Peyer's patch (tissue), 4 donors: ENCODE data around the gene ALAS1. TPM values are rescaled to one million over a fixed set of nuclear protein-coding genes. Genes with fewer than 3 reads are reported as not detected.
"Not testable (repeated sequence)": the region's sequence is repeated elsewhere in the genome, so short reads cannot be mapped to it uniquely, and the experiment has no call there.

ENCODE experiments used
- DNase-seq, 3 donors: peaks; one replicate each; pipeline ENCODE4 v3.0.0-alpha.2; 2017 to 2019
- H3K27ac ChIP-seq, 4 donors: fragments of 200-600 bp; sonication (generic); one replicate each; pipeline ENCODE4 v1.5.1; 2016 to 2019
- H3K27me3 ChIP-seq, 2 donors: fragments of 200-600 bp; sonication (generic); one replicate each; pipeline ENCODE4 v1.5.1; 2019
- H3K36me3 ChIP-seq, 3 donors: fragments of 200-600 bp; sonication (generic); one replicate each; pipeline ENCODE4 v1.5.1; 2016 to 2019
- H3K4me1 ChIP-seq, 4 donors: fragments of 200-600 bp; sonication (generic); one replicate each; pipeline ENCODE4 v1.5.1; 2016 to 2019
- H3K4me3 ChIP-seq, 4 donors: fragments of 200-600 bp; sonication (generic); 1 replicate in 3 of 4; 2 replicates in 1 of 4; pipeline ENCODE4 v1.5.1; 2016 to 2019; ENCODE audit warnings: mild to moderate bottlenecking in 1 of 4
- H3K9me3 ChIP-seq, 4 donors: fragments of 200-600 bp; sonication (generic); one replicate each; pipeline ENCODE4 v1.5.1; 2016 to 2019; ENCODE audit warnings: mild to moderate bottlenecking in 1 of 4
- CTCF ChIP-seq, 6 experiments: fragments of 450-650 bp in 4 of 6; fragments of 200-600 bp in 2 of 6; sonication (generic) in 1 of 6; IDR thresholded peaks; one replicate each; pipeline ENCODE4 v1.5.1; 2017 to 2019; ENCODE audit warnings: antibody characterized with exemption in 6 of 6, mild to moderate bottlenecking in 3 of 6, moderate library complexity in 1 of 6
- POLR2A ChIP-seq, 2 donors: fragments of 450-650 bp; IDR thresholded peaks; one replicate each; pipeline ENCODE4 v1.5.1; 2017; ENCODE audit warnings: antibody characterized with exemption in 2 of 2, mild to moderate bottlenecking in 2 of 2, moderate library complexity in 2 of 2
- total RNA-seq, 4 donors: library from RNA; depleted of rRNA; stranded (reverse); fragments of >200 nt; gene quantifications; one replicate each; pipeline ENCODE4 v1.1.0, GENCODE V29; 2016

ALAS1 gene
- total RNA-seq, 4 donors from 2014 or later, result 73.3 to 92.8 (median 89.8) TPM

GRCh38 chr3:52175416-52176179 lies 22.4 kb upstream of the ALAS1 start:
- H3K9me3 ChIP-seq, result no peaks in the 10 kb centered on the region
- H3K27ac ChIP-seq, result no peak overlapping the region
- H3K4me3 ChIP-seq, result no peak overlapping the region
- TF ChIP-seq POLR2A (IDR thresholded peaks at IDR 0.05) (no peak), CTCF (IDR thresholded peaks at IDR 0.05) (no peak)
- no peak for DNase-seq
- no peaks in the 10 kb centered on the region for H3K4me1 ChIP-seq
- H3K36me3 ChIP-seq, result no peaks in the 10 kb centered on the region
- no peaks in the 10 kb centered on the region for H3K27me3 ChIP-seq

- no peaks in the 10 kb centered on the region for H3K27me3 ChIP-seq
- H3K9me3 ChIP-seq, result no peaks in the 10 kb centered on the region
- no peak overlapping the region for H3K27ac ChIP-seq
- no peak overlapping the region for H3K4me3 ChIP-seq
- H3K4me1 ChIP-seq, result no peaks in the 10 kb centered on the region
- DNase-seq, result no peak
- no peak for TF ChIP-seq POLR2A (IDR thresholded peaks at IDR 0.05)
- no peak for TF ChIP-seq CTCF (IDR thresholded peaks at IDR 0.05)
- no peaks in the 10 kb centered on the region for H3K36me3 ChIP-seq
These were observed 21.7 kb upstream of the ALAS1 start for GRCh38 chr3:52176180-52176752.

- DNase-seq, result no peak
- Histone ChIP-seq H3K27me3 (no peaks in the 10 kb centered on the region), H3K27ac (no peak overlapping the region)
These were observed 20.8 kb upstream of the ALAS1 start for GRCh38 chr3:52176951-52177700.

GRCh38 chr3:52177701-52178042 lies 20.3 kb upstream of the ALAS1 start:
- Histone ChIP-seq H3K4me3 (no peak overlapping the region), H3K4me1 (no peaks in the 10 kb centered on the region), H3K9me3 (no peaks in the 10 kb centered on the region), H3K36me3 (no peaks in the 10 kb centered on the region), H3K27ac (no peak overlapping the region), H3K27me3 (no peaks in the 10 kb centered on the region)
- TF ChIP-seq CTCF (IDR thresholded peaks at IDR 0.05), result no peak
- TF ChIP-seq POLR2A (IDR thresholded peaks at IDR 0.05), result no peak
- no peak for DNase-seq

More at GRCh38 chr3:52176951-52177700, 20.8 kb upstream of the ALAS1 start:
- no peaks in the 10 kb centered on the region for H3K36me3 ChIP-seq
- no peak overlapping the region for H3K4me3 ChIP-seq
- no peaks in the 10 kb centered on the region for H3K9me3 ChIP-seq
- no peaks in the 10 kb centered on the region for H3K4me1 ChIP-seq
- TF ChIP-seq CTCF (IDR thresholded peaks at IDR 0.05) (no peak), POLR2A (IDR thresholded peaks at IDR 0.05) (no peak)

GRCh38 chr3:52178126-52178525 lies 19.8 kb upstream of the ALAS1 start:
- not testable (repeated sequence) for DNase-seq, H3K4me3 ChIP-seq, H3K27me3 ChIP-seq, H3K9me3 ChIP-seq, H3K36me3 ChIP-seq, H3K4me1 ChIP-seq, H3K27ac ChIP-seq

GRCh38 chr3:52178537-52178936 lies 19.4 kb upstream of the ALAS1 start:
- no peak overlapping the region for H3K4me3 ChIP-seq
- no peak for DNase-seq
- H3K4me1 ChIP-seq, result no peaks in the 10 kb centered on the region
- no peaks in the 10 kb centered on the region for H3K27me3 ChIP-seq
- H3K9me3 ChIP-seq, result no peaks in the 10 kb centered on the region
- H3K27ac ChIP-seq, result no peak overlapping the region
- TF ChIP-seq POLR2A (IDR thresholded peaks at IDR 0.05) (no peak), CTCF (IDR thresholded peaks at IDR 0.05) (no peak)
- no peaks in the 10 kb centered on the region for H3K36me3 ChIP-seq
